Mesendoderm (in vitro differentiated cells): Measurements from ENCODE around the gene OAF.

Source experiments
- DNase-seq: peaks from one replicate; pipeline ENCODE4 v3.0.0; 2013
- H2AK5ac ChIP-seq: 2 replicates; pipeline ENCODE4 v1.6.1; 2013; ENCODE audit warnings: low read length, inconsistent platforms
- H2BK120ac ChIP-seq: 2 replicates; pipeline ENCODE4 v1.6.1; 2013; ENCODE audit warnings: low read depth, mild to moderate bottlenecking, low read length, moderate library complexity, mixed read lengths
- H2BK15ac ChIP-seq: replicated peaks from 2 replicates; pipeline ENCODE4 v1.6.1; 2013; ENCODE audit warnings: low read depth, mild to moderate bottlenecking, moderate library complexity
- H2BK5ac ChIP-seq: 2 replicates; pipeline ENCODE4 v1.6.1; 2013; ENCODE audit warnings: low read length, inconsistent platforms
- H3K18ac ChIP-seq: 2 replicates; pipeline ENCODE4 v1.6.1; 2013; ENCODE audit warnings: mild to moderate bottlenecking, low read length, mixed read lengths
- H3K23ac ChIP-seq: one replicate; pipeline ENCODE4 v1.6.1; 2013; ENCODE audit warnings: low read length
- H3K27ac ChIP-seq: 2 replicates; pipeline ENCODE4 v1.5.1; 2013; ENCODE audit warnings: low read depth, mild to moderate bottlenecking, inconsistent platforms, low read length, moderate library complexity
- H3K27me3 ChIP-seq: 2 replicates; pipeline ENCODE4 v1.6.1; 2013; ENCODE audit warnings: low read length, control low read depth, mild to moderate bottlenecking, inconsistent platforms; ENCODE audit not compliant: insufficient read depth, poor library complexity
- H3K36me3 ChIP-seq: 2 replicates; pipeline ENCODE4 v1.6.1; 2013; ENCODE audit warnings: low read length, inconsistent platforms; ENCODE audit not compliant: control insufficient read depth, insufficient read depth
- H3K4ac ChIP-seq: one replicate; pipeline ENCODE4 v1.6.1; 2013; ENCODE audit warnings: low read depth, mild to moderate bottlenecking, low read length, moderate library complexity
- H3K4me1 ChIP-seq: 2 replicates; pipeline ENCODE4 v1.6.1; 2013; ENCODE audit warnings: low read depth, low read length, inconsistent platforms; ENCODE audit not compliant: control insufficient read depth
- H3K4me2 ChIP-seq: 2 replicates; pipeline ENCODE4 v1.6.1; 2013; ENCODE audit warnings: low read length
- H3K4me3 ChIP-seq: 2 replicates; pipeline ENCODE4 v1.5.1; 2013; ENCODE audit warnings: mild to moderate bottlenecking, low read length
- H3K56ac ChIP-seq: one replicate; pipeline ENCODE4 v1.6.1; 2013; ENCODE audit warnings: low read length
- H3K79me1 ChIP-seq: 2 replicates; pipeline ENCODE4 v1.6.1; 2013; ENCODE audit warnings: low read length, inconsistent platforms
- H3K79me2 ChIP-seq: 2 replicates; pipeline ENCODE4 v1.6.1; 2013; ENCODE audit warnings: mild to moderate bottlenecking, low read length; ENCODE audit not compliant: control insufficient read depth, insufficient read depth
- H3K9ac ChIP-seq: 2 replicates; pipeline ENCODE4 v1.6.1; 2013; ENCODE audit warnings: low read length, inconsistent platforms
- H4K5ac ChIP-seq: one replicate; pipeline ENCODE4 v1.6.1; 2013; ENCODE audit warnings: low read length
- H4K8ac ChIP-seq: one replicate; pipeline ENCODE4 v1.6.1; 2013; ENCODE audit warnings: low read depth, mild to moderate bottlenecking, control low read depth, low read length, moderate library complexity
- WGBS: extraction: QIAGEN DNeasy Blood & Tissue Kit; methylation state at CpG from one replicate; pipeline ENCODE4 v1.1.7; 2013; ENCODE audit warnings: low lambda C conversion rate, missing lambda C conversion rate; ENCODE audit not compliant: insufficient coverage; ENCODE audit errors: extremely low coverage; 5-methylcytosine and 5-hydroxymethylcytosine counted together

Gene OAF

DNA sequence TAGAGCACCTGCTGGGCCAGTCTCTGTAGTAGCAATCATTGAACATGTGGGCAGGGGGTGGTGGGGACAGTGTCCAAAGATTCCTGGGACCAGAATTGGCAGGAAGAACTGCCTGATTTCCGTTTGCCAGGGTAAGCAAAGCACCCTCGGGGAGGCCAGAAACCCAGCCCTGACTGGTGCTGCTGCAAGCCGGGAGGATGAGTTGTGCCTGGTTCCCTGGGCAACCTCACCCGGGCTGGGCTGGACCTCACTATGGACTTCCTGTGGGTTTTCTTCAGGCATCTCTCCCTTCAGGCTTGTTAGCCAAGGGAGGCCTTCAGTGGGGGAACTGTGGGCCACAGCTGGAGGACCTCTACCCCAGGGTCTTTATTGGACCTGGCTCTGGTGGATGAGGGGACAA is 21.1 kb downstream of the OAF start:
- Histone ChIP-seq H3K4me1 (no peaks in the 10 kb centered on the region), H3K56ac (no peak overlapping the region), H3K18ac (no peak overlapping the region), H3K27me3 (no peaks in the 10 kb centered on the region), H3K9ac (no peak overlapping the region), H3K23ac (no peak overlapping the region), H3K4me2 (no peak overlapping the region), H3K27ac (no peak overlapping the region), H2BK15ac (no peak overlapping the region), H3K36me3 (no peaks in the 10 kb centered on the region), H4K8ac (no peak overlapping the region), H3K4ac (no peak overlapping the region), H3K4me3 (no peak overlapping the region), H4K5ac (no peak overlapping the region), H3K79me1 (no peaks in the 10 kb centered on the region), H2BK5ac (no peak overlapping the region), H2BK120ac (no peak overlapping the region), H2AK5ac (no peak overlapping the region), H3K79me2 (no peaks in the 10 kb centered on the region)
- no CpG with 5 or more reads among the region's 4 CpGs for WGBS
- no peak for DNase-seq

DNA sequence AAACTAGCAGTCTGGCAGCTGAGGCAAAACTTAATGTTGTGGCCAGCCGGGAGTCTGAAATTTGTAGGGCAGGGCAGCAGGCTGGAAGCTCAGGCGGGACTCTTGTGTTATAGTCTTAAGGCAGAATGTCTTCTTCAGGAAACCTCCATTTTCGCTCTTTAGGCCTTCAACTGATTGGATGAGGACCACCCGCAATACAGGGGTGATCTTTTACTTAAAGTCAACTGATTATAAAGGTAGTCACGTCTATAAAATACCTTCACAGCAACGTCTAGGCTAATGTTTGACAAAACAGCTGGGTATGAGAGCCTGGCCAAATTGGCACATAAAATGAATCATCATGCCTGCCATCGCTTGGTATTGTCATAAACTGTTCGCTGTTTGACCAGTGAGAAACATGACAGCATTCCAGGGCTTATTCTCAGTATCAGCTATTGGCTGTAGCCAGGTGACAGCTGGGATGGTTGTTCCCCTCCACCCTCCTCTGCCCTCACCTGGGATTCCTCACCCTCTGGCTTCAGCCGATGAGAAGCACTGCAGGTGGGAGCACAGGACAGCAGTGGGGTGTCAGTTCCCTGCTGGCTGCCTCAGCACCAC is 22.5 kb downstream of the OAF start:
- WGBS = no CpG with 5 or more reads among the region's 9 CpGs
- H2AK5ac ChIP-seq = no peak overlapping the region
- no peak overlapping the region for H3K56ac ChIP-seq
- H3K23ac ChIP-seq = no peak overlapping the region
- no peak overlapping the region for H3K4me3 ChIP-seq
- no peak overlapping the region for H3K27ac ChIP-seq
- no peak overlapping the region for H3K18ac ChIP-seq
- H3K4ac ChIP-seq = no peak overlapping the region
- no peaks in the 10 kb centered on the region for H3K27me3 ChIP-seq
- no peak overlapping the region for H3K9ac ChIP-seq
- H2BK5ac ChIP-seq = no peak overlapping the region
- H3K36me3 ChIP-seq = no peaks in the 10 kb centered on the region
- no peaks in the 10 kb centered on the region for H3K4me1 ChIP-seq
- no peaks in the 10 kb centered on the region for H3K79me1 ChIP-seq
- no peak overlapping the region for H4K8ac ChIP-seq
- no peak overlapping the region for H3K4me2 ChIP-seq
- no peak for DNase-seq
- H2BK15ac ChIP-seq = no peak overlapping the region
- H3K79me2 ChIP-seq = no peaks in the 10 kb centered on the region
- no peak overlapping the region for H2BK120ac ChIP-seq
- no peak overlapping the region for H4K5ac ChIP-seq

- WGBS = no CpG with 5 or more reads among the region's 8 CpGs
- H3K27me3 ChIP-seq = no peaks in the 10 kb centered on the region
Observed at GRCh38 chr11:120235024-120235628, 24.3 kb downstream of the OAF start.

DNA sequence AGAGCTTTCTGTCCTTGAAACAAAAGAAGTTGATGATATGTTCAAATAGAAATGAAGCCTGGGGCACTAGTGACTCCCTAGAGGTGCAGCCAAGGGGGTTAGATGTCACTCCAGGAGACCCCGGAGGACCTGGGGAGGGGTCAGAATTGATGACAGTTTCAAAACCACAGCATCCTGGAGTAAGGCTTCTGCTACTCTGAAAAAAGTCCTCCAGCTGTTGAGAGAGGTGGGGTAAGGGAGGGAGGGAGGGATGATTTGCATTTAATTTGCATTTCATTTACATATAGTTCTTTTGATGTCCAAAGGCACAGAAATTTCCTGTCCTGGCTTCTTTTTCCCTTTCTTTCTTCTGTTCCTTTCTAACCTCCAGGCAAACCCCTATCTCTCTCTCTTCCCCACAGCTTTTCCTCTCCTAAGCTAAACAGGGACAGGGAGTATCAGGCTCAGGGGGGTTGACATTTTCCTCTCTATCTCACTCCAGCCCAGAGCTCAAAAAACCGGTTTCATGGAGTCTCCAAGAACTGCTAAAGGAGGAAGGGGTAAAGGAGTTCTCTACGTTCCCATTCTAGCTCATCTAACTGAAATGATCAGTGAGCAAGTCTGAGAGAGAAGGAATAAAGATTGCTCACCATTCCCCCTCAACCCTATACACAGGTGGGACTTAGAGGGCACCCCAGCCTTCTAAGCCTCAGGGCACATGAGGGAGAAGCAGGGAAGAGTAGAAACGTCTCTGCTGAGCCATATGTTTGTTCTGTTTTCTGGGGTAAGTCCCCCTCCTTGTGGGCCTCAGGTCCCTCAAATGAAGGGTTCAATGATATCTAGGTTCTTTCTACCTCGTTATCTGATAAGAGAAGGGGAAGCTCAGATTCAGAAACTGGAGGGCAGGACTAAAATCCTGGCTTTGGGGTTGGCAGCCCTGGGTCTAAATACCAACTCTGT is 25.6 kb downstream of the OAF start:
- WGBS = no CpG with 5 or more reads among the region's 5 CpGs
- H3K23ac ChIP-seq = no peak overlapping the region

More at GRCh38 chr11:120235024-120235628, 24.3 kb downstream of the OAF start:
- Histone ChIP-seq H3K4me1 (no peaks in the 10 kb centered on the region), H3K23ac (no peak overlapping the region), H3K79me1 (no peaks in the 10 kb centered on the region), H3K9ac (no peak overlapping the region), H3K4me2 (no peak overlapping the region), H4K8ac (no peak overlapping the region), H3K4me3 (no peak overlapping the region), H4K5ac (no peak overlapping the region), H2BK15ac (no peak overlapping the region), H2AK5ac (no peak overlapping the region), H3K18ac (no peak overlapping the region), H3K4ac (no peak overlapping the region), H2BK5ac (no peak overlapping the region), H2BK120ac (no peak overlapping the region), H3K56ac (no peak overlapping the region), H3K36me3 (no peaks in the 10 kb centered on the region), H3K79me2 (no peaks in the 10 kb centered on the region), H3K27ac (no peak overlapping the region)
- peak; percentile 91 for DNase-seq

GRCh38 chr11:120238968-120239620 is 28.3 kb downstream of the OAF start:
- H4K5ac ChIP-seq = no peak overlapping the region
- H2BK15ac ChIP-seq = no peak overlapping the region
- no peak overlapping the region for H2BK5ac ChIP-seq
- no peaks in the 10 kb centered on the region for H3K36me3 ChIP-seq
- H2AK5ac ChIP-seq = no peak overlapping the region
- no peak overlapping the region for H3K23ac ChIP-seq
- no peak overlapping the region for H3K4ac ChIP-seq
- no peak overlapping the region for H3K27ac ChIP-seq
- no peak overlapping the region for H3K56ac ChIP-seq
- H3K4me1 ChIP-seq = no peaks in the 10 kb centered on the region
- no peaks in the 10 kb centered on the region for H3K27me3 ChIP-seq
- no peak overlapping the region for H3K4me2 ChIP-seq
- no peak overlapping the region for H3K4me3 ChIP-seq
- H4K8ac ChIP-seq = no peak overlapping the region
- H3K18ac ChIP-seq = no peak overlapping the region
- no peak for DNase-seq
- no peaks in the 10 kb centered on the region for H3K79me1 ChIP-seq
- WGBS = no CpG with 5 or more reads among the region's 11 CpGs
- no peak overlapping the region for H2BK120ac ChIP-seq
- no peaks in the 10 kb centered on the region for H3K79me2 ChIP-seq
- H3K9ac ChIP-seq = no peak overlapping the region

More for the DNA sequence above, 25.6 kb downstream of the OAF start:
- Histone ChIP-seq H3K4me3 (no peak overlapping the region), H3K9ac (no peak overlapping the region), H2AK5ac (no peak overlapping the region), H3K18ac (no peak overlapping the region), H3K27me3 (no peaks in the 10 kb centered on the region), H4K5ac (no peak overlapping the region), H2BK15ac (no peak overlapping the region), H3K27ac (no peak overlapping the region), H2BK5ac (no peak overlapping the region), H2BK120ac (no peak overlapping the region), H3K4me1 (no peaks in the 10 kb centered on the region), H3K56ac (no peak overlapping the region), H3K4ac (no peak overlapping the region), H3K79me2 (no peaks in the 10 kb centered on the region), H3K36me3 (no peaks in the 10 kb centered on the region), H3K4me2 (no peak overlapping the region), H4K8ac (no peak overlapping the region), H3K79me1 (no peaks in the 10 kb centered on the region)
- DNase-seq = peak; percentile 97
